GM19099 (cell line): ENCODE measurements around the gene GALNT4.

ENCODE experiments used
- POLR2A ChIP-seq: IDR thresholded peaks from 3 replicates; pipeline ENCODE4 v1.6.1; 2011; ENCODE audit warnings: low read depth; ENCODE audit not compliant: insufficient read length; ENCODE audit errors: extremely low read depth

The GALNT4 gene

GRCh38 chr12:89542236-89542635, 17.6 kb upstream of the GALNT4 start:
- TF ChIP-seq POLR2A = no peak

- no peak for TF ChIP-seq POLR2A
Measured at GRCh38 chr12:89540586-89540985, 16.0 kb upstream of the GALNT4 start.

GRCh38 chr12:89539426-89540223, 15.0 kb upstream of the GALNT4 start:
- TF ChIP-seq POLR2A = no peak

- TF ChIP-seq POLR2A = no peak
Measured at GRCh38 chr12:89538897-89539296, 14.3 kb upstream of the GALNT4 start.

- no peak for TF ChIP-seq POLR2A
Measured at GRCh38 chr12:89537389-89537788, 12.8 kb upstream of the GALNT4 start.

GRCh38 chr12:89529738-89530137, 5.1 kb upstream of the GALNT4 start:
- TF ChIP-seq POLR2A = no peak

GRCh38 chr12:89528434-89528833, 3.8 kb upstream of the GALNT4 start:
- no peak for TF ChIP-seq POLR2A

GRCh38 chr12:89525824-89526770, 1.5 kb upstream of the GALNT4 start, which contains the start of gene POC1B:
Gene POC1B (minus strand): TSS chr12:89526047. CDS start chr12:89525895, 152 bp downstream.
- TF ChIP-seq POLR2A = peak; percentile 45

- no peak for TF ChIP-seq POLR2A
Measured at GRCh38 chr12:89525305-89525823, 768 bp upstream of the GALNT4 start.

GRCh38 chr12:89523843-89524540, 604 bp downstream of the GALNT4 start:
- TF ChIP-seq POLR2A = no peak

GRCh38 chr12:89523393-89523792, 1.2 kb downstream of the GALNT4 start:
- no peak for TF ChIP-seq POLR2A

GRCh38 chr12:89521364-89522223, 3.0 kb downstream of the GALNT4 start:
- no peak for TF ChIP-seq POLR2A

- TF ChIP-seq POLR2A = no peak
Measured at GRCh38 chr12:89517720-89518119, 6.9 kb downstream of the GALNT4 start.

- no peak for TF ChIP-seq POLR2A
Measured at GRCh38 chr12:89516633-89517032, 8.0 kb downstream of the GALNT4 start.

- TF ChIP-seq POLR2A = no peak
Measured at GRCh38 chr12:89514751-89515150, 9.8 kb downstream of the GALNT4 start.

GRCh38 chr12:89513544-89513943, 11.1 kb downstream of the GALNT4 start:
- no peak for TF ChIP-seq POLR2A
